CD4-positive, alpha-beta T cell (primary cell): ENCODE data around the gene TYMS. TPM values are rescaled to one million over a fixed set of nuclear protein-coding genes. Genes with fewer than 3 reads are reported as not detected.

Experiments
- ATAC-seq: fragments of 200-7000 bp; cut with Tn5 transposase; one replicate; pipeline ENCODE4 v1.10.0; 2022; ENCODE audit warnings: mild to moderate bottlenecking; ENCODE audit not compliant: poor library complexity
- CTCF ChIA-PET: fragments of 350-600 bp; sonication (Branson Sonifier 250); formaldehyde crosslinking; loops from one replicate; lab custom pipeline; 2021; ENCODE audit warnings: antibody characterized with exemption, inconsistent platforms; lab: Charles Lee
- POLR2A ChIA-PET: fragments of 350-600 bp; sonication (Branson Sonifier 250); formaldehyde crosslinking; loops from one replicate; lab custom pipeline; 2021; ENCODE audit warnings: antibody characterized with exemption, inconsistent platforms; lab: Charles Lee
- DNase-seq, 14 experiments: peaks; one replicate each; pipeline ENCODE4 v3.0.0-alpha.2; 2013 to 2020; ENCODE audit warnings: mixed read lengths in 2 of 14
- H3K27ac ChIP-seq, 2 donors: one replicate each; pipeline versions ENCODE4 v1.5.1 to v1.7.0; 2013; ENCODE audit warnings: low read length in 2 of 2, low read depth in 1 of 2, mild to moderate bottlenecking in 1 of 2
- H3K27me3 ChIP-seq, 2 experiments: 1 replicate in 1 of 2; 2 replicates in 1 of 2; pipeline versions ENCODE4 v1.6.1 to v1.7.0; 2013; ENCODE audit warnings: low read length in 2 of 2, control low read depth in 1 of 2, mild to moderate bottlenecking in 1 of 2, moderate library complexity in 1 of 2; ENCODE audit not compliant: insufficient read depth in 2 of 2, control insufficient read depth in 1 of 2
- H3K36me3 ChIP-seq: one replicate; pipeline ENCODE4 v1.6.1; 2013; ENCODE audit warnings: low read length, control low read depth; ENCODE audit not compliant: insufficient read depth
- H3K4me1 ChIP-seq: one replicate; pipeline ENCODE4 v1.6.1; 2013; ENCODE audit warnings: low read length, control low read depth; ENCODE audit not compliant: insufficient read depth
- H3K4me3 ChIP-seq: one replicate; pipeline ENCODE4 v1.5.1; 2013; ENCODE audit warnings: mild to moderate bottlenecking, low read length, moderate library complexity
- H3K9me3 ChIP-seq, 2 experiments: 1 replicate in 1 of 2; 2 replicates in 1 of 2; pipeline versions ENCODE4 v1.6.1 to v1.7.0; 2013; ENCODE audit warnings: low read length in 2 of 2, mild to moderate bottlenecking in 2 of 2, control low read depth in 1 of 2, moderate library complexity in 1 of 2; ENCODE audit not compliant: control insufficient read depth in 1 of 2, insufficient read depth in 1 of 2
- H3K27ac Mint-ChIP-seq: one replicate; pipeline ENCODE4 v1.8.0; 2020; ENCODE audit warnings: mixed read lengths
- H3K27me3 Mint-ChIP-seq: one replicate; pipeline ENCODE4 v1.8.0; 2021; ENCODE audit warnings: mixed read lengths
- H3K36me3 Mint-ChIP-seq: one replicate; pipeline ENCODE4 v1.8.0; 2021; ENCODE audit warnings: low read depth, mixed read lengths
- H3K4me1 Mint-ChIP-seq: one replicate; pipeline ENCODE4 v1.8.0; 2021; ENCODE audit warnings: low read depth, mixed read lengths
- H3K4me3 Mint-ChIP-seq: one replicate; pipeline ENCODE4 v1.8.0; 2020; ENCODE audit warnings: mild to moderate bottlenecking, mixed read lengths
- H3K9me3 Mint-ChIP-seq: one replicate; pipeline ENCODE4 v1.8.0; 2020; ENCODE audit warnings: mixed read lengths
- CTCF ChIP-seq: fragments of 200-600 bp; IDR thresholded peaks from one replicate; pipeline ENCODE4 v1.8.0; 2022; ENCODE audit warnings: antibody characterized with exemption, mild to moderate bottlenecking
- intact Hi-C, 2 experiments: fragments of 100-400 bp; cut with DNase I in 1 of 2; cut with micrococcal nuclease in 1 of 2; formaldehyde crosslinking; loops; one replicate each; pipeline versions ENCODE4 v1.15.1 to v1.9.0; 2023 to 2025; cut with DNase I, micrococcal nuclease
- total RNA-seq, 174 experiments: library from RNA in 2 of 174; stranded (reverse) in 2 of 174; gene quantifications; one replicate each; pipeline ENCODE4 v1.2.3 and lab custom pipeline; 2021 to 2026

The TYMS gene
- total RNA-seq, 2 experiments from 2014 or later = 1.1 to 1.5 TPM

DNA sequence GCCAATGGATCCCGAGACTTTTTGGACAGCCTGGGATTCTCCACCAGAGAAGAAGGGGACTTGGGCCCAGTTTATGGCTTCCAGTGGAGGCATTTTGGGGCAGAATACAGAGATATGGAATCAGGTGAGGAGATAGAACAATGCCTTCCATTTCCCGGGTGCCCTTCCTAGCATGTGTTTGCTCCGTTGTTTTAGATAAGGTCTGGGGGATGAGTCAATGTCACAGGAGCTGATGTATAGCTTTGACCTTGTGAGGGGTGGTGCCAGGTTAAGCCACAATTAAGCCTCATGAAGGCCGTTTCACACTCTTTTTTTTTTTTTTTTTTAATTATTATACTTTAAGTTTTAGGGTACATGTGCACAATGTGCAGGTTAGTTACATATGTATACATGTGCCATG, 4.7 kb downstream of the TYMS start:
- ATAC-seq (no peak), DNase-seq (no peak)
- no peak overlapping the region for H3K4me3 Mint-ChIP-seq
- peaks cover 2% of the 10 kb centered on the region for H3K9me3 Mint-ChIP-seq
- peaks cover 11% of the 10 kb centered on the region for H3K4me1 Mint-ChIP-seq
- ChIA-PET CTCF (no interaction called here), POLR2A (no interaction called here)
- H3K36me3 ChIP-seq = no peaks in the 10 kb centered on the region
- no peak overlapping the region for H3K27ac Mint-ChIP-seq
- H3K4me1 ChIP-seq = peaks cover 17% of the 10 kb centered on the region
- H3K27me3 Mint-ChIP-seq = peaks cover 21% of the 10 kb centered on the region
- no peak overlapping the region for H3K4me3 ChIP-seq
- no peaks in the 10 kb centered on the region for H3K36me3 Mint-ChIP-seq
- TF ChIP-seq CTCF = no peak
- peaks cover 2 to 3% of the 10 kb centered on the region in 2 experiments for H3K27me3 ChIP-seq
- H3K9me3 ChIP-seq = peaks cover 0 to 17% of the 10 kb centered on the region in 2 experiments
- intact Hi-C loops = no loop called here
- H3K27ac ChIP-seq = no peak overlapping the region

GRCh38 chr18:666177-666576, 8.7 kb downstream of the TYMS start:
- intact Hi-C loops = no loop called here
- Histone ChIP-seq H3K27me3 (no peaks in the 10 kb centered on the region), H3K9me3 (peaks cover 0 to 8% of the 10 kb centered on the region in 2 experiments), H3K36me3 (peaks cover 10% of the 10 kb centered on the region), H3K27ac (no peak overlapping the region), H3K4me1 (no peaks in the 10 kb centered on the region), H3K4me3 (no peak overlapping the region)
- H3K4me1 Mint-ChIP-seq = no peaks in the 10 kb centered on the region
- no peak overlapping the region for H3K27ac Mint-ChIP-seq
- POLR2A ChIA-PET = no interaction called here
- DNase-seq = no peak
- peaks cover 4% of the 10 kb centered on the region for H3K9me3 Mint-ChIP-seq
- TF ChIP-seq CTCF = no peak
- no peaks in the 10 kb centered on the region for H3K27me3 Mint-ChIP-seq
- H3K4me3 Mint-ChIP-seq = no peak overlapping the region
- ATAC-seq = no peak
- CTCF ChIA-PET = no interaction called here
- peaks cover 23% of the 10 kb centered on the region for H3K36me3 Mint-ChIP-seq

DNA sequence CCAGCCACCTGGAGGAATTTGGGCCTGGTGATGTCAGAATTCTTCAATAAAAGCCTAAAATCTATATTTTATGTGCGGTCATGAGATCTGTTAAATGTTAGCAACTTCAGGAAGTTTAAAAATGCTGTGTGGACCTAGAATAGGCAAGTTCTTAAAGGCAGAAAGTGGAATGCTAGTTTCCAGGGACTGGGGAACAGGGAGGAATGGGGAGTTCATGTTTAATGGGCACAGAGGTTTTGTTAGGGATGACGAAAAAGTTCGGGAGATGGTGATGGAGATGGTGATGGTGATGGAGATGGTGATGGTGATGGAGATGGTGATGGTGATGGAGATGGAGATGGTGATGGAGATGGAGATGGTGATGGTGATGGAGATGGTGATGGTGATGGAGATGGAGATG, 9.2 kb downstream of the TYMS start:
- no peak overlapping the region for H3K27ac Mint-ChIP-seq
- no peaks in the 10 kb centered on the region for H3K4me1 ChIP-seq
- DNase-seq (no peak), ATAC-seq (no peak)
- H3K4me3 ChIP-seq = no peak overlapping the region
- POLR2A ChIA-PET = no interaction called here
- no peak for TF ChIP-seq CTCF
- CTCF ChIA-PET = no interaction called here
- no peaks in the 10 kb centered on the region for H3K4me1 Mint-ChIP-seq
- no peaks in the 10 kb centered on the region for H3K27me3 ChIP-seq
- H3K27ac ChIP-seq = no peak overlapping the region
- peaks cover 4% of the 10 kb centered on the region for H3K9me3 Mint-ChIP-seq
- H3K27me3 Mint-ChIP-seq = no peaks in the 10 kb centered on the region
- H3K36me3 Mint-ChIP-seq = peaks cover 27% of the 10 kb centered on the region
- H3K4me3 Mint-ChIP-seq = no peak overlapping the region
- intact Hi-C loops = no loop called here
- peaks cover 15% of the 10 kb centered on the region for H3K36me3 ChIP-seq
- H3K9me3 ChIP-seq = peaks cover 0 to 8% of the 10 kb centered on the region in 2 experiments
